ENCODE results near the gene TNFRSF25.

The TNFRSF25 gene

DNA sequence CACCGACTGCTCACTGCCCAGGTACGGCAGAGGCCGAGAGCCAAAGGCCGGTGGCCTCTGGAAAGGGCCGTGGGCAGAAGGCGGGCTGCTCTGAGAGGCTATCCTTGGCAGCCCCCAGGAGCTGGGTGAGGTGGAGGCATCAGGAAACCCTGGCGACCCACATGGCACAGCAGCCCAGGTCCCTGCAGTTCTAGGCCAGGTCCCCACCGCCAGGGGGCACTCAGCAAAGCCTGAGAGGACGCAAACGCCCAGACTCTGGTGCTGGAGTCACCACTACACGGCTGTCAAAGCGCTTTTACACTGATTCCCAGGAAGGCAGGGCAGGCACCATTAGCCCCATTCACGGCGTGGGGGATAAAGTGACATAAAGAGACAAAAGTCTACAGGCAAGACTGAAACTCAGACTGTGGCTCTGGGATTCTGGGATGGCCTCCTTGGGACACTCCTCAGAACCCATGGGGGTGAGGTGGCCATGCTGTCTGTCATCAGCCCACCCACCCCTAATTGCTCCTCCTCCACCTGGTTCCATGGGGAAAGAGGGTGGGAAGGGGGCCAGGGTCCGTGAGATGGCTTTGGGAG, 20.5 kb upstream of the TNFRSF25 start:
- peak; percentile 90 for DNase-seq

DNA sequence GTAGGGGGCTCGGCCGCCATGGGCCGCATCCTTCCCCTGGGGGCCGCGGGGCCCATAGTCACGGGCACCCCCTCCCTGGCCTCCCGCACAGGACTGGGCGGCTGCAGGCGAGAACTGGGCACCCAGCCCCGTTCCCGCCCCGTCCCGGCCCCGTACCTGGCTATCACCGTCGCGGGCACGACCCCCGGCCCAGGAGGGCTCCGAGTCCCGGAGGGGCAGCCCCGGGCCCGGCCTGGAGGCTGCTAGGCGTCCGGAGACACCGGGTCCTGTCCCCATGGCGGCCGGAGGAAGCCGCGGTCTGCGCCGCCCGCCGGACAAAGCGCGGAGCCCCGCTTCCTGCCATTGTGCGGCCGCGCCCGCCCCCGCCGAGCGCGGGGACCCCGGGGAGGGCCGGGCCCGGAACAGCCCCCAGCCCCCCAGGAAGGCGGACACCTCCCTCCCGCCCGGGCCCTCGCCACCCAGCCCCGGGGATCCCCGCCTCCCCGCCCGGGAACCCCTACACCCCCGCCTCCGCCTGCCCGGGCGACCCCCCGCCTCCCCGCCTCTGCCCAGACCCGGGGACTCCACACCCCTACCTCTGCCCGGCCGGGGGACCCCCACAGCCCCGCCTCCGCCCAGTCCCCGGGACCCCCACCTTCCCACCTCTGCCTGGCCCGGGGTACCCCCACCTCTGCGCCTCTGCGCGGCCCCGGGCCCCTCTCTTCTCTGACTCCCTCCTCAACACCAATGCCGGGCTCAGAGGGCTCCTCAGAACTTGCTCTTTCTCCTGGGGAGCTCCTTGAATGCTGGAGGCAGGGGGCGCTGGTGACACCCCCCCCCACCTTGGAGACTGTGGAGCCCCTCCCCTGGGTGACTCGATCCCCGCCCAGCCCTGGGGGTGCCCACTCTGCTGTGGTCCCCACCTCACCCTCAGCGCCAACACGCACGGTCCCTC, 19.5 kb upstream of the TNFRSF25 start:
- peak; percentile 52 for DNase-seq

DNA sequence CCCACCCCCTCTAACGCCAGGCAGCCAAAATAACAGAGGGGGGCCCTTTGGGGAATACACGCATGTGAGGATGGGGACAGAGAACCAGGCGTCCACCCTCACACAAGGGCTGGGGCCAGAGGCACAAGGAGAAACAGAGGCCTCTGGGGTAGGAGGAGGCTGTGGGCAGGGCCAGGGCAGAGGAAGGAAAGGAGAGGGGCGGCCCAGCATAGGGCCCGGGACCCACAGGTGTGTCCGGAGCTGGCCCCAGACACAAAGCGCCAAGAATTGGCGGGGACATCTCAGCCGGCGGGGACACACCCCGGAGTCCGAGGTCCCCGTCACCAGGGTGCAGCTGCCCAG, 18.8 kb upstream of the TNFRSF25 start:
- no peak for DNase-seq

DNA sequence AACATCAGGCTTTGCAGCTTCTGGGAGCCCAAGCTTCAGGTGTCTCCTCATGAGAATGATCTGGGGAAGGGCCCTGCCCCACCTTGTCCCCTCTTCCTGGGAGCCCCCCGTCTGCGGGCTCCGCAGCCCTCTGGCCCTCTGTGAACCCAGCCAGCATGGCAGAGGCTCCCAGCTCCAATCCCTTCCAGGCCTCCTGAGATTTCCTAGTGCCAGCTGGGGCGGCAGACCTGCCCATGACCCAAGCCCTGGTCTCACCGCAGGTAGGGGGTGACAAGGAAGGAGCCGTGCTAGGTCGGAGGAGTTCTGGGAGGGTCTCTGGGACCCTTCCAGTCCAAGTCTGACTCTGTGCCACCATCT, 17.8 kb upstream of the TNFRSF25 start:
- no peak for DNase-seq

DNA sequence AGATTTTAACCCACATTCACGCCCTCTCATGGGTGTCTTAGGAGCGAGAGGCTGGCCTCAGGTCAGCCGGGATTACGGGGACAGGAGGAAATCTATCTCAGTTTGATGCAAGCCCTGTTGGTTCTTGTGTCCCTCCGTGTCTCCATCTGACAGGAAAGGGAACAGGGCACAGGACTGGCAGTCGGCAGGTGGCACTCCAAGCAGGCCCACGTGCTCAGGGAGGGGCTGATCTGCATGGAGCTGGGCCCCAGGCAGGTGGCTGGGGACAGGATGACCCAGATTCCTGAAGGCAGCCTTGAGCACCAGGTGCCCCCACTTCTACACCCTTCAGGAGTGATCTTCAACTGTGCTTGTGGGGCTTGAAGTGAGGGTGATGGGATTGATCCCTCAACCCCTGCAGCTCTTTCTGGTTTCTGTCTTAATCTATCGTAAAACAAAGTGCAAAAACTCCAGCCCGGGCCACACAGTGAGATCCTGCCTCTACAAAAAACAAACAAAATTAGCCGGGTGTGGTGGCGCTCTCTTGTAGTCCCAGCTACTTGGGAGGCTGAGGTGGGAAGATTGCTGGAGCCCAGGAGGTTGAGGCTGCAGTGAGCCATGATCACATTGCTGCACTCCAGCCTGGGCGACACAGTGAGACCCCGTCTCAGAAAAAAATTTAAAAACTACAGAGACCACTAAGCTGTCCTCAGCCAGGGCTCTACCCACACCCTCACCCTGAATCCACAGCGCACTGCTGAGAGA, 17.2 kb upstream of the TNFRSF25 start:
- DNase-seq = no peak

DNA sequence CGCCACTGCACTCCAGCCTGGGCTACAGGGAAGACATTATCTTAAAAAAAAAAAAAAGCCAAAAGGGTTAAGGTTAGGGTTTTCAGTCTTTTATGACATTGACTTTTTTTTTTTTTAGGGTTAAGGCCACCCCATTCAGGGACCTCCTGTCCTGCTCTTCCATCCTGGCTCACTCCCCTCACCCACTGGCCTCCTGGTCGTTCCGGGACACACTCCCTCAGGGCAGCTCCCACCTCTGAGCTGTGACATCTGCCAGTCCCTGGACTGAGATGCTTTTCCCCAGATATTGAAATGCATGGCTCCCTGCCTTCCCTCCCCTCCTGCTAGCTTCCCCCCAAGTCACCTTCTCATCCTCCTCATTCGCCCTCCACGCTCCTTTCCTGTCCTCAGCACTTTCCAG, 15.8 kb upstream of the TNFRSF25 start:
- no peak for DNase-seq

DNA sequence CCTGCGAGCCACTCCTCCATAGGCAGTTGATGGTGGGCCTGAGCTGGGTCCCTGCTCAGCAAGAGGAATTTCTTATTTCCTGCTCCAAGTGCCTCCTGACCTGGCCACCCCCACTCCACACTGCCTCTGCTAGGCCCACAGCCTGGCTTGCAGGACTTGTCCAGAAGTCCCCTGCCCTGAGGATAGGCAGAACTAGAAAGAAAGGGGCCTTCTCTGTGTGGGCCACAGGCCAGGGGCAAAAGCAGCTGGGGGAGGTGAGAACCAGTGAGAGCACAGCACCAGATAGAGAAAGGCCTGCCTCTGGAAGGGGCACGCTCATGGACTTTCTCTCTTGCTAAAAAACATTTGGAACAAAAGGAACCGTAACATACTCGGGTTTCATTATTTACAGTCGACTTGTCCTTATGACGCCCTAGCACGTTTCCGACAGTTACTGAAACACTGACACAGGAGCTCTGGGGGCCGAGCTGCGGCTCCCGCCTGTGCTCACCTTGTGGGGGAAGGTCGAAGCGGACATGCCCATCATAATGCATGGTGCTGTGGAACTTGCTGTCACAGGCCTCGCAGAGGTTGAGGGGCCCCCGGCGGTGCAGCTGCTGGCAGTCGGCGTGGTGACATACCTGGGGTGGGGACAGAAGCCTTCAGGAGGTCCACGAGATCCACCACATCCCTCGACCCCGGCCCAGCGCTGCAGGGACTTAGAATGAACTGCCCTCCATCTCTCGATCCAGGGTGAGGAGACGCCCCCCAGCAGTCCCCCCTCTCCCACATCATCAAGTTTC, 11.3 kb upstream of the TNFRSF25 start:
- DNase-seq = no peak

DNA sequence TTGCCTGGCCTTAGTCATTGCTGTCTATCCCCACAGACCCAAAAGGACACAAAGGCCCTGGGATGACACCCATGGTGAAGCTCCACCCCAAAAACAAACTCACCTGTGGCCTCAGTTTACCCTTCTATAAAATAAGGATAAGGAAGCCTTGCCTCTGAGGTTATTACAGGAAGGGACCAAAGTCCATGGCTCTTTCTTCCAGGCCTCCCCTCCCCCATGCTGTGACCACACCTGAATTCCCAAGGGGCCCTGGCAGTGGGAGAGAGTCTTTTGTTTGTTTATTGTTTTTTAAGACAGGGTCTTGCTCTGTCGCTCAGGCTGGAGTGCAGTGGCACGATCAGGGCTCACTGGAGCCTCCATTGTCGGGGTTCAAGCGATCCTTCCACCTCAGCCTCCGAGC, 10.5 kb upstream of the TNFRSF25 start:
- DNase-seq = no peak

DNA sequence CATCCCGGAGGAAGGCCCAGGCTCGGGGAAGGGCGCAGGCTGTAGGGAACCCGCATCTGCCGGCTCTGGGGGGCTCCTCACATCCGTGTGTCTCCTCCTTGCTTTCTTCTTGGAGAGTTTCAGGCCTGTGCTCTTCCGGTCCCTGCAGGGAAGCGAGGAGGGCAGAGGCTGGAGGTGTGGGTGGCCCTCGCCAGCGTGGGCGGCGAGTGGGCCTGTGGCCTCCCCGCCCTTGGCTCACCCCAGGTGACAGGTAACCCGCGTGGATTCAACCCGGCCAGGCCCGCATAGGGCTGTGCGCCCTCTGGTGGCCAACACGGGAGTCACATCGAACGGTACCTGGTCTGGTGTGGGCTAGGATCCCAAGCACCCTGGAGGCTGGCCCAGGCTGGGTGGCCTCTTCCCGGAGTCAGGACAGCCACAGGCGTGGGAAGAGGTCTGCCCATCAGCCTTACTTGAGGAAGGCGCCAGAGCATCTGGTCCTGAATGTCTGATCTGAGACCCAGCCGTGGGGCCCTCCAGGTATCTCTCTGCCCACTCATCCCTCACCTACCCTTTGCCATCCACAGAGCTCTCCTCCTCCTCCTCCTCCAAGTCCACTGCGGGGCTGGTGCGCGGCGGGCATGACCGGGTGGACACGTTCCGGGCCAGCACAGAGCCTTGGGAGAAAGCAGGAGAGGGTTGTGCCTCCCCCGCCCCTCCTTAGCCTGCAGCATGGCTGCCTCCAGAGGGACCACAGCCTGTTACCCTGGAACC, 9.6 kb upstream of the TNFRSF25 start:
- DNase-seq = peak; percentile 72

DNA sequence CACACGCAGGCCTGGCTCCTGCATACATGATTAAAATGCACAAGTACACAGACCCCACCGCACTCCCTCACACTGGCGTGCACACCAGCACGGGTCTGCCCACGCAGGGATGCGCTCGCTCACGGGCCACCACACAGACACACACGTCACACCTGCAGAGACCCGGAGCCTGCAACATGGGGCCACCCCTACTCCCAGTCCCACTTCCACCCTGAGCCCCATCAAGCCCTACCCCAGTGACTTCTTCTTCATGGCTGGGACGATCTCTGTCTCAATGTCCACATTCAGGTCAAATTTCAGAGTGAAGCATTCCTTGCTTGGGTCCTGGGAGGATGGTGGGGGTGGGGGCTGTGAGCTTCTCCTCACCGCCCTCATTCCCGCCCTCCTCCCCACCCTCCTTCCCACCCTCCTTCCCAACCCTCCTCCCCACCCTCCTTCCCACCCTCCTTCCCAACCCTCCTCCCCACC, 8.9 kb upstream of the TNFRSF25 start:
- DNase-seq = no peak

DNA sequence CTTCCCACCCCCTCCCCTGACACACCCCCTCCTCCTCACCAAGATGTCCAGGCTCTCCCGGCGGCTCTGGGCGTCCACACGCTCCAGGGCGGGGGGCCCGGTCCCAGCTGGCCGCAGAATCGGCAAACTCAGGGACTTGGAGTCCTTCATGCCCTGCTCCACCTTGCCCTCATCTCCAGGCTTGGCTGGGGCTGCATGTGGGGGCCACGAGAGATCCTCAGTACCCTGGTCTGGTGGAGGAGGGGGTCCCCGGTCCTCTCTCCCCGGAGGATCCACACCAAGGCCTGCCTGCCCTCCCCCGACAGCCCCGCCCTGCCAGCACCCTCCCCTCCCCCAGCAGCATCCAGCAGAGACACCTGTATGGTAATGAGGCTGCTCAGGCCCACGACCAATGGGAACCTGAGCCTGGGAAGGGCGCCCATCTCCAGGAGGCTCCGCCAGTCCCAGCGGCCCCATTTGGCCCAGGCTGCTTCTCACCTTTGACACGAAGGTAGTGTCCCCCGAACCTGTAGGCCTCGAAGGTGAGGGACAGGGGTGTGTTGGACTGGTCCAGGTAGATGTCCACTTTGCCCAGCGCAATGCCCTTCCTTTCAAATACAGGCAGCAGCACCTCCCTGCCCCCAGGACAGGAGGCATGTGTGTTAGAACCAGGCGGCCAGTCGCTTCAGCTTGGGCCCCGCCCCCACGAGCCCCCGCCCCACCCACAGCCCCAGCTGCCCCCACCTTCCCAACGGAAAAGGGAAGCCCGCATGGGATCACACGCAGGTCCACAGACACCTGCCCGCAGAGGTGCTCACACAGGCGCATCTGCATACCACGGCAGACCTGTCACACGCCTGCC, 8.2 kb upstream of the TNFRSF25 start:
- DNase-seq = no peak

DNA sequence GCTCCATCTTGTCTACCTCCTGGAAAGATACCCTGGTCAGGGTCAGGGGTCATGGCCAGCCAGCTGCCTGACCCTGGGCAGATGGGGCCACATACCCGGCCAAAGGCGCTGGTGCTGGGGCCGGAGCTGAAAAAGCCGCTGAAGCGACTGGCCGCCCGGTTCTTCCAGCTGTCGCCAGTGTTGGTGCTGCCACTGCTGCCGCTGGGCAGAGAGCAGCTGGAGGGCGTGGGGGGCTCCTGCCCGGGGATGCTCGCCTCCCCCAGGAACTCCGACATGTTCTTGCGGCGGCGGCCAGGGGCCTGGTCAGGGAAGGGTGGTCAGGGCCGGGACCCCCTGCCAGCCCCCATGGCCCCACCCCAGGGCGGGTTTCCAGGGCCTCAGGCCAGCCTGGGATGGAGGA, 7.2 kb upstream of the TNFRSF25 start:
- DNase-seq = no peak

DNA sequence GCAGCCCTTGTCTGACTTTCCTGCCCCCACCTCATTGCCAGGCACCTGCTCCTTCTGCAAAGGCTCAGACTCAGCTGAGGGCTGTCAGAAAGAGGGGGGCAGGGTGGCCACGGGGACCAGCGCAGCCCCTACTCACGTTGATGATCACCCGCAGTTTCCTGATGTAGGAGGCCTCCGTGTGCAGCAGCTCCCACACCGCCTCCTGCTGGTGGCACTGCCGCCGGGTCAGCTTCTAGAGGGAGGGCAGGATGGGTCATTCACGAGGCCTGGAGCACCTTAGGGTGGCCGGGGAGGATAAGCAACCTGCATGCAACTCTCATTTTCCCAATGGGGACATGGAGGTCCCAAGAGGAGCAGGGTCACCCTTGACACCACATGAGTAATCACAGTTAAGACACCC, 6.4 kb upstream of the TNFRSF25 start:
- no peak for DNase-seq

DNA sequence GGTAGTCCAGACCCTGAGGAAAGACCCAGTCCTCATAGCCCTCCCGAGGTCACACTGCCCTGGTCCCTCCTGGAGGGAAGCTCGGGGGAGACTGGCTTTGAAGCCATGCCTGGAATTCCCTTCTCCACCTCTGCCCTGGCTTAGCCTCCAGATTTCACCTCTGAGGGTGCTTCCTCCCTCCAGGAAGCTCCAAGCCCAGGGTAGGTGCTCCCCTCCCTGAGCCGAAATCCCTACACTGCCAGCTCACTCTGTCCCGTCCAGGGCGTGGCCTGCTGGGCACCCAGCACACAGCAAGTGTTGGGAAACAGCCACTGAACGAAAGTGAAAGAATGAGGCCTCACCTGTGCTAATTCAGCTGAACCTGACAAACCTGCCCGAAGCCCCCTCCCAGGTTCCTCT, 6.0 kb upstream of the TNFRSF25 start:
- no peak for DNase-seq

DNA sequence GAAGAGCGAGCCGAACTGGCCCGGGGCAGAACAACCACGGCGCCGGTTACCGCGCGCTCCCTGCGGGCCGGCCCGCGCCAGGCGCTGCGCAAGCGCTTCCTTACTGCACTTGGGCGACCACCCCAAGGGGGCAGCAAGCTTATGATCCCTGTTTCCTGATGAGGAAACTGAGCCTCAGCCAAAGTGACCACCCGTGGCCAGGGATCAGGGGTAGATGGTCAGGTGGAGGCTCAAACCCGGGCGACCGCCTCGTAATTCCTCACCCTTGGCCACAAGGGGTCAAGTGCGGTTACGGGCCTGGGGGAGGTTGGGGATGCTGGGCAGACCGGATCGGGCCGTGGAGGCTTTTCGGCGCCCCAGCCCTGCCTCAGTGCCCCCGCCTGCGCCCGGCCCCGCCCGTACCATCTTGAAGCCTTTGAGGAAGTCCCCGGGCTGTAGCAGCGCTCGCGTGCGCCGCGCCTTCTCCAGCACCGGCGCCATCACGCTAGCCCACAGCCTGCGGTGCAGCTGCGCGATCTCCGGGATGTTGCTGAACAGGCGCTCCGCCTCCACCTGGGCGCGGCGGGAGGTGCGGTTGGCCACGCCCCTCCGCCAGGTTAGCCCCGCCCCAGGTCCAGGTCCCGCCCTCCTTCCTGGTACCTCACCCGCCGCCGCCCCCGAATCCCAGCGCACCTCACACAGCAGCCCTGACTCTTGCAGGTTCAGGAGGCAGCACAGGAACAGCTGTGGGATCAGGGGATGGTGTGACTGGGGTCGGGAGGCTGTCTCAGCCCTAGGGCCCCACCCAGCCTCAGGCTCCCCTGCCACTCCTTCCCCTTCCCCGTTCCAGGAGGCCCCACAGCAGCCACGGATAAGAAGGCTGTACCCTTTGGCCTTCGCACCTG, 5.4 kb upstream of the TNFRSF25 start:
- DNase-seq = no peak

DNA sequence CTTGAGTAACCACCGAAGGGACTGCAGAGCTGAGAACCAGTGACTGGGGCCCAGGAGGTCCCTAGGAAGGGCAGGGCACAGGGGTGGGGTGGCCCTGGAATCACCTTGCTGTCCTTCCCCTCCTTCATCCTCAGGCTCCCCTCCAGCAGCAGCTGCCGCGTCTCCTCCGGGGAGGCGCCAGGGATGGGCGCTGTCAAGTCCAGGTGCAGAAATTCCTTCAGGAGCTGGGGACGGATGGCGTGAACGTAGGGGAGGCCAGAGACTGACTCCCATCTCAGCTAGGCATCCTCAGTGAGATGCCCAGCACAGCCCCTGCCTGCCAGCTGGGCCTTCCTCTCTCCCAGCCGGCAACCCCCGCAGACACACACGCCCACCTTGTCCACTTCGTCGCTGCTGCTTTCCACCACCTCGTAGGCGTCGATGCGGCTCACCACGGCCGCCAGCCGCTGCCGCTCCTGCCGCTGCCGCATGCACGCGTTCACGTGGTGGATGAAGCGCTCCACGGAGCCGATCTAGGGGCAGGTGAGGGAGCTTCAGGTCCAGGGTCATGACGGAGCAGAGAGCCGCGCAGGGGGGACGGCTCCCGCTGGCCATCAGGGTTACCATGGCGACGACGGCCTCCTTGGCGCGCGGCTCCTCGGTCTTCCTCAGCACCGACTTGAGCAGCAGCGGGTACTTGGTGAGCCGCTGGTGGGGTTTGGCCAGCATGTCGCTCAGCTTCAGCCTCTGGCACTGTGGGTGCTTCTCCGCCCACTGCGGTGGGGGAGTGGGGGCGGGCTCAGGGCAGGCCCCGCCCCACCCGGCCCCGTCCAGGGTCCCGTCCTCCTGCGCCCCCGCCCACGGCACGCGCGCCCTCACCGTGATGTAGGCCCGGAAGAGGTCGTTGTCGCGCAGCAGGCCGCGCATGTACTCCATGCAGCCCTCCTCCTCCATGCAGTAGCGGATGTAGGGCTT, 4.4 kb upstream of the TNFRSF25 start:
- DNase-seq = peak; percentile 50

DNA sequence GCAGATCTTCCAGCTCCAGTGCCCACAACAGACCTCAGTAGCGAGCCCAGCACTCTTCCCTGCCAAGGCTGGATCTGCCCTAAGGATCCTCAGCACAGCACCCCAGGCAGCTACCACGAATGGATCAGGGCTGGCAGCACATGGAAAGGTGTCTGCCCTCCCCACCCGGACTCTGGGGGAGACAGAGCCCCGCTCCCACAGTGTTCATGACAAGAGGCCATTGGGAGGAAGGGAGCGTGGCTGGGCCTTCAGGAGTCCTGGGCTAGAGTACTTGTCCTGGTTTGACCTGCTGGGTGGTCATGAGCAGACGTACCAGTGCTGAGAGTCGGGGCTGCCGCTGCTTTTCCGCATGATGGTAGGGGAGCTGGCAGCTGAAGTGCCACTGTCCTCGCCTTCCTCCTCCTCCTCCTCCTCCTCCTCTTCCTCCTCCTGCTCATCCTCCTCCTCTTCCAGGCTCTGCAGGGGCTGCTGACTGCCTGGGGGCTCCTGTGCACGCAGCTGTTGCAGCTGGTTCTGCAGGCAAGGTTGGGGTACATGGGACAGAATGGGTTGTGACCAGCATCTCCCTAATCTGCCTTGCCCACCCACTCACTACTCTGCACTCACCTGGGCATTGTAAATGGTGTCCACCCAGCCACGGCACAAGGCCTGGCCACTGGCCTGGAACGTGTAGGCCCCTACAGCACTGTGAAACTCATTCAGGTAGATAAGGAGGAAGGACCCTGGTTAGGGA, 2.9 kb upstream of the TNFRSF25 start:
- DNase-seq = no peak
